ENCODE data around the gene NLGN4Y.

The NLGN4Y gene

GRCh38 chrY:14679181-14679580 is 154.9 kb downstream of the NLGN4Y start:
- no peak for DNase-seq

GRCh38 chrY:14694543-14694942 is 170.2 kb downstream of the NLGN4Y start:
- no peak for DNase-seq

GRCh38 chrY:14708158-14708557 is 183.8 kb downstream of the NLGN4Y start:
- DNase-seq = no peak

- DNase-seq = no peak
Observed at GRCh38 chrY:14741596-14741995, 217.3 kb downstream of the NLGN4Y start.

GRCh38 chrY:14748329-14748728 is 224.0 kb downstream of the NLGN4Y start:
- no peak for DNase-seq

GRCh38 chrY:14755571-14755970 is 231.2 kb downstream of the NLGN4Y start:
- DNase-seq = no peak

- DNase-seq = no peak
Observed at GRCh38 chrY:14762903-14763302, 238.6 kb downstream of the NLGN4Y start.

- DNase-seq = no peak
Observed at GRCh38 chrY:14763600-14763999, 239.3 kb downstream of the NLGN4Y start.

GRCh38 chrY:14778208-14778607 is 253.9 kb downstream of the NLGN4Y start:
- no peak for DNase-seq

- DNase-seq = no peak
Observed at GRCh38 chrY:14793104-14793503, 268.8 kb downstream of the NLGN4Y start.

- no peak for DNase-seq
Observed at GRCh38 chrY:14793674-14794073, 269.3 kb downstream of the NLGN4Y start.

- no peak for DNase-seq
Observed at GRCh38 chrY:14798010-14798409, 273.7 kb downstream of the NLGN4Y start.

- no peak for DNase-seq
Observed at GRCh38 chrY:14801096-14801495, 276.8 kb downstream of the NLGN4Y start.

GRCh38 chrY:14802125-14802524 is 277.8 kb downstream of the NLGN4Y start:
- DNase-seq = no peak

GRCh38 chrY:14804041-14804440 is 279.7 kb downstream of the NLGN4Y start:
- DNase-seq = no peak

- no peak for DNase-seq
Observed at GRCh38 chrY:14818452-14818851, 294.1 kb downstream of the NLGN4Y start.

GRCh38 chrY:14822201-14822600 is 297.9 kb downstream of the NLGN4Y start:
- DNase-seq = no peak

GRCh38 chrY:14822906-14823305 is 298.6 kb downstream of the NLGN4Y start:
- no peak for DNase-seq

- DNase-seq = no peak
Observed at GRCh38 chrY:14824583-14824982, 300.3 kb downstream of the NLGN4Y start.

- no peak for DNase-seq
Observed at GRCh38 chrY:14825728-14826127, 301.4 kb downstream of the NLGN4Y start.

GRCh38 chrY:14828531-14828930 is 304.2 kb downstream of the NLGN4Y start:
- DNase-seq = no peak

- DNase-seq = no peak
Observed at GRCh38 chrY:14829366-14829885, 305.1 kb downstream of the NLGN4Y start.

- DNase-seq = no peak
Observed at GRCh38 chrY:14834103-14835060, 310.1 kb downstream of the NLGN4Y start.

- DNase-seq = no peak
Observed at GRCh38 chrY:14837466-14837865, 313.1 kb downstream of the NLGN4Y start.

GRCh38 chrY:14850734-14851133 is 326.4 kb downstream of the NLGN4Y start:
- DNase-seq = no peak
